HG03378 (cell line): Measurements from ENCODE around the gene HOGA1.
"Not testable (repeated sequence)": the region's sequence is repeated elsewhere in the genome, so short reads cannot be mapped to it uniquely, and the experiment has no call there.

Experiments
- ATAC-seq: cut with Tn5 transposase; IDR thresholded peaks from one replicate; pipeline ENCODE4 v1.9.1; 2021; ENCODE audit warnings: mild to moderate bottlenecking, moderate library complexity; ENCODE audit not compliant: unreplicated experiment

Gene HOGA1

DNA sequence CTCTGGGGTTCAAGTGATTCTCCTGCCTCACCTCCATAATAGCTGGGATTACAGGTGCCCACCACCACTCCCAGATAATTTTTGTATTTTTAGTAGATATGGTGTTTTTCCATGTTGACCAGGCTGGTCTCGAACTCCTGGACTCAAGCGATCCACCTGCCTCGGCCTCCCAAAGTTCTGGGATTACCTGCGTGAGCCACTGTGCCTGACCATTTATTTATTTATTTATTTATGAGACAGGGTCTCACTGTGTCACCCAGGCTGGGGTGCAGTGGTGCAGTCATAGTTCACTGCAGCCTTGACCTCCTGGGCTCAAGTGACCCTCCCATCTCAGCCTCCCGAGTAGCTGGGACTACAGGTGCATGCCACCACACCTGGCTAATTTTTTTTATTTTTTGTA is 29.9 kb upstream of the HOGA1 start:
- ATAC-seq: not testable (repeated sequence)

DNA sequence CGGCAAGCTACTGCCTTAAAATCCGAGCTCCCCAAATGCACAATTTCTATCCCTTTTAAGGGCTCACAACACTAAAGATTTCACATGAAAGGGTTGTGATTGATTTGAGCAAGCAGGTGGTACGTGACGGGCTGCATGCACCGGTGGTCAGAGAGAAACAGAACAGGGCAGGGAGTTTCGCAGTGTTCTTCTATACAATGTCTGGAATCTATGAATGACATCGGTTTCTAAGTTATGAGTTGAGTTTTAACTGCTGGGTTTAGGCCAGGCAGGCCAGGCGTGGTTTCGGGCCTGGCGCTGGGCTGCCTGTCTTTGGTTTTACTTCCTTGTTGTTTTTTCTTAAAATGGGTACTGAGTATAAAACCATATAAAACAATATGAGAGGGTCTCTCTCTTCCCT is 28.6 kb upstream of the HOGA1 start:
- not testable (repeated sequence) for ATAC-seq

DNA sequence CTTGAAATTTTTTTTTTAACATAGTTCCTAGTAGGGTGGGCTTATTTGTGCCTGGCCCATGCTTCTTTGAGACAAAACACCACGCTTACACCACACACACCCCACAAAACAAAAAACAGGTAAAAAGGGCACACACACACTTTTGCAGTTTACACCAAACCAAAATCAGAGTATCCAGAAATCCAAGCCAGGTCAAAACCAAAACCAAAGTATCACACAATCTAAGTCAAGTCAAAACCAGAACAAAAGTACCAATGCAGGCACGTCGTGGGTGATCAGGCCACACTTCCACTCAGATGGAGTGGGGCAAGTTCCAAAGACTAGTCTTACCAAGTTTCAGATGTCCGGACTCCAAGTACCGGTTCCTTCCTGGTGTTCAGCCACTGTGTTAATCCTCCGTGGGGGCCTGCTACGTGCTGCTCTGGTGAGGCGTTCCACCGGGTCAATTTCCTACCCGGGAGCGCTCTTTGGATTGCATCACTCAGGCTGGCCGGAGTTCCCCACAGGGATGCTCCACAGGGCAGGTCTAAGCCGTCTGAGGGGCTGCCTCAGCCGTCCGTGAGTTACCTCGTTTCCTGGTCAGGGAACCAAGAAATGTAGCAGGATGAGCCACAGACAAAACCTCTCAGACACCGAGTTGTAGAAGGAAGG is 23.3 kb upstream of the HOGA1 start:
- not testable (repeated sequence) for ATAC-seq

DNA sequence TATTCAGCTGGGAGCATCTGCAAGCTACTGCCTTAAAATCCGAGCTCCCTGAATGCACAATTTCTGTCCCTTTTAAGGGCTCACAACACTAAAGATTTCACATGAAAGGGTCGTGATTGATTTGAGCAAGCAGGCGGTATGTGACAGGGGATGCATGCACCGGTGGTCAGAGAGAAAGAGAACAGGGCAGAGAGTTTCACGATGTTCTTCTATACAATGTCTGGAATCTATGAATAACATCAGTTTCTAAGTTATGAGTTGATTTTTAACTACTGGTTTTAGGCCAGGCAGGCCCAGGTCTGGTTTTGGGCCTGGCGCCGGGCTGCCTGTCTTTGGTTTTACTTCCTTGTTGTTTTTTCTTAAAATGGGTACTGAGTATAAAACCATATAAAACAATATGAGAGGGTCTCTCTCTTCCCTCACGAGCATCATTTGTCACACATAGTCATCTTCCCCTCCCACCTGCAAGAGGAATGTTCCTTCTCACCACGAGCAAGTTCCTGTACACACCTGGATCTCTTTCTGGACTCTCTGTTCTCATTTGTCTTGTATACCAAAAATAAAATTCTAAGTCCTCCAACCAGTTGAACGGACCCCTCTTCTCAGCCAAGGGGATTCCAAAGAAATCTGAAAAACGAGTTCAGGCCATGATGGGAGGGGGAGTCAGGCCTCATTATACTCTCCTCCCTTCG is 22.7 kb upstream of the HOGA1 start:
- not testable (repeated sequence) for ATAC-seq

DNA sequence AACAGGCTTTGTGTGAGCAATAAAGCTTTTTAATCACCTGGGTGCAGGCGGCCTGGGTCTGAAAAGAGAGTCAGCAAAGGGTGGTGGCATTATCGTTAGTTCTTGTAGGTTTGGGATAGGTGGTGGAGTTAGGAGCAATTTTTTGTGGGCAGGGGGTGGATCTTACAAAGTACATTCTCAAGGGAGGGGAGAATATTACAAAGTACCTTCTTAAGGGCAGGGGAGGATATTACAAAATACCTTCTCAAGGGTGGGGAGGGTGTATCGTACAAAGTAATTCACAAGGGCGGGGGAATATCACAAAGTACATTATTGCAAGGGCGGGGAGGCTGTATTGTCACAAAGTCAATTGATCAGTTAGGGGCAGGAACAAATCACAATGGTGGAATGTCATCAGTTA is 21.9 kb upstream of the HOGA1 start:
- ATAC-seq: not testable (repeated sequence)

DNA sequence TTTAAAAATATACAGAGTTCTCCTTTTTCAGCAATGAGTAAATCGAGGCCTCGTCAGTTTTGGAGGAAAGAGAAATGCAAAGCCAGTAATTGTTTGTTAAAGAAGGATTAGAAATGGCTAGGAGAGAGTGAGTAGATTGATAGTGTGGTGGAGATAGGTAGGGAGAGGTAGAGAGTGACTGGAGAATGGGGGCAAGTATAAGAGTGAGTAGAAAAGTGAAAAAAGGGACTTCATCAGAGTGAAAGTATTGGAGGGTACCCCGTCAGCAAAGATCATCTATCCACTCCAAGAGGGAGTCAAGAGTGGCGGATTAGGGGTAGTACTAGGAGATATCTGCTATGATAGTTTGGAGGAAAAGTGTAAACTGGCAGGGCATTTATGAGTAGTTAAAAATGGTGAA is 20.9 kb upstream of the HOGA1 start:
- no peak for ATAC-seq

DNA sequence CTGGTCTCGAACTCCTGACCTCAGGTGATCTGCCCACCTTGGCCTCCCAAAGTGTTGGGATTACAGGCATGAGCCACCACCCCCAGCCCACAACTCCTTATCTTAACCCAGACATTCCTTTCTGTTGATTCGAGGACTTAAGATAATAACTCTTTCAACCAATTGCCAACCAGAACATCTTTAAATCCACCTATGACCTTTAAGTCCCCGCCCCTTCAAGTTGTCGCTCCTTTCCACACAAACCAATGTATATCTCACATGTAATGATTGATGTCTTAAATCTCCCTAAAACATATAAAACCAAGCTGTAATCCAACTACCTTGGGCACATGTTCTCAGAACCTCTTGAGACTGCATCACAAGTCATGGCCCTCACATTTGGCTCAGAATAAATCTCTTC is 19.4 kb upstream of the HOGA1 start:
- ATAC-seq: no peak

DNA sequence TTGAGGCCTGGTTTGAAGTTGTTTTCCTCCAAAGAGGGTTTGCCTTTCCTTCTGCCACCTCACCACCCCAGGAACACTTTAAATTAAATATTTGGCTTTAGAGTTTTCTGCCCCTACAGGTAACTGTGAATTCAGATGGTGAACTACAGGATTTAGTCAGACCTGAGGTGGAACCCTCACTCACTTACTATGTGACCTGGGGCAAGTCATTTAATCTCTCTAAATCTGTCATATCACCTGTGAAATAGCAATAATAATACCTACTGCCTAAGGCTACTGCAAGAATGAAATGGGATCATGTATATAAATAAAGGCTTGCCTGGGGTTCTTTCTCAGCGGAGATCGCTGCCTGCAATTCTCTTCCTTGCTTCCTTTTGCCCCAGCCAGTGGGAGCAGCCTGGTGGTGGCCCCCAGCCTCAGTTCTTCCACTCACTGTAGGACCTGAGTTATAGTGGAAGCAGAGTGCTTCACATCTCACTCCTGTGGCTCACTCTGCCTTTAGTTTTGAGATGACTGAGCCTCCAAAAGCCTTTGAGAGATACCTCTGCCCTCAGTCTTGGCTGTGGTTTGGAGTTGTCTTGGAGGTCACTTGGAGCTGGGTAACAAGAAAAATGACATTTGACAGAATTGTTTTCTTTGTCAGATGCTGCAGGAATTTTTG is 17.7 kb upstream of the HOGA1 start:
- no peak for ATAC-seq

DNA sequence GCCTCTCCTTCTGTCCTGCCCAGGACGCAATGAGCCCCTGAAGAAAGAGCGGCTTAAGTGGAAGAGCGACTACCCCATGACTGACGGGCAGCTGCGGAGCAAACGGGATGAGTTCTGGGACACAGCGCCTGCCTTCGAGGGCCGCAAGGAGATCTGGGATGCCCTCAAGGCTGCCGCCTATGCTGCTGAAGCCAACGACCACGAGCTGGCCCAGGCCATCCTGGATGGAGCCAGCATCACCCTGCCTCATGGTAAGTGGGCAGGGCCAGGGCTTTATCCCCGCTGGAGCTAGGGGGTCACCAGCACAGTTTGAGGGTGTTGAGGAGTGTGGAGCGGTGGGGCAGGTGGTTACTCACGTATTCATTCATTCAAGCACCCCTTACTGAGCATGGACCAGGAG is 16.3 kb upstream of the HOGA1 start:
- no peak for ATAC-seq

DNA sequence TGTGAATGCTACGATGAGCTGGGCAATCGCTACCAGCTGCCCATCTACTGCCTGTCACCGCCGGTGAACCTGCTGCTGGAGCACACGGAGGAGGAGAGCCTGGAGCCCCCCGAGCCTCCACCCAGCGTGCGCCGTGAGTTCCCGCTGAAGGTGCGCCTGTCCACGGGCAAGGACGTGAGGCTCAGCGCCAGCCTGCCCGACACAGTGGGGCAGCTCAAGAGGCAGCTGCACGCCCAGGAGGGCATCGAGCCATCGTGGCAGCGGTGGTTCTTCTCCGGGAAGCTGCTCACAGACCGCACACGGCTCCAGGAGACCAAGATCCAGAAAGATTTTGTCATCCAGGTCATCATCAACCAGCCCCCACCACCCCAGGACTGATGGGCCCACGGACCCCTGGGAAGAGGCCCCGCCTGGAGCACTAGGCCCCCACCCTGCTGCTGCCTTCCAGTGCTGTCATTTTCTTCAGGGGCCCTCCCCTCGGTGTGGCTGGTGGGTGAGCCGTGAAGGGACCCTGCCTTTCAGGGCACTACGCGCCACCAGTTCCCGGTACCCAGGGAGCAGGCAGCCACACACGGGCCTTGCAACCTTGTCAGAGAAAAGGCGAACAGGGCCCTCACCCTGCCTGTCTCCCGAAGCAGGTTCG is 13.9 kb upstream of the HOGA1 start:
- ATAC-seq: no peak

DNA sequence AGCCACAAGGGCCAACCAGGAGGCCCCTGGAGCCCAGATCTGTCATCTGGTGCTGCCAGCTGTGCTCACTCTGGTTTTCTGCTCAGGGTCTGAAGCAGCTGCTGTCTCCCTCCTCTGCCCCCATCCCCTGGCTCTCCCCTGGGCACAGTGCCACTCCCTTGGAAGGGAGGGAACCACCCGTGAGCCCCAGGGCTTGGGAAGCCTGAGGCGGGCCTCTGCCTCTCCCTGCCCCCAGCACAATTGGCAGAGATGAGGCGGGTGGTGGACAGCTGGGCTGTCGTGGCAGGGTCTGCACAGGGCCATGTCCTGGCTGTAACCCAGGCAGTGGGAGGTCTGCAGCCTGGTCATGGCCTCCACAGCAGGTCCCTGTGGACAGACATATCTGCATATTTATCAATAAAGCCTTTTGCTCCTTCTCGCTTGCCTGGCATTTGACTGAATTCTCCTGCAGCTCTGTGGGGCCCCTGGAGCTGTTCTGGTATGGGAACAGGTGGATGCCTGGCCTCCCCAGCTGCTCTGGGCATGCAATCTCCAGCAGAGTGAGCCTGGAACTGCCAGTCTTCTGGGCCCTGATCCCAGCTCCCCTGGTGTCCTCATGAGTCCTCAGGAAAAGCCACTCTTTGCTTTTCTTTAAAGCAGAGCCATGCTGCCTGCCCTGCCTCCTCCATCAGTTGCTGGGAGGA is 13.3 kb upstream of the HOGA1 start:
- ATAC-seq: no peak

DNA sequence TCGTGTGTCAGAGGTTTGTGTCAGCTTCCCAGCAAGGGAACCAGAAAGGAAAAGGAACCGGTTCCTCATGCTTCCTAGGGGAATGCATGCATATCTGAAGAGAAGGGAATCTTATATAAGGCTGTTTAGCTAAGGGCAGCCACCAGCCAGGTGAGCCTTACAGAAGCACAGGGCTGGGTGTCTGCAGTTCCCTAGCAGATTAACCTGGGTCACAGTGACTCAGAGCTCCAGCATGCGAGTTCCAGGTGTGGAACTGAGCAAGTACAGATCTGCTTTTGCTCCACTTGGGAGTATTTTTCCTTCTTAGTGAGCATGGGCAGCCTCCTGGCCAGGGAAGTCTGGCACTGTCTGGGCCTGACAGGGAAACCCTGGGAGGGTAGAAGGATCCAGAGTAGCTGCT is 12.6 kb upstream of the HOGA1 start:
- ATAC-seq: no peak

DNA sequence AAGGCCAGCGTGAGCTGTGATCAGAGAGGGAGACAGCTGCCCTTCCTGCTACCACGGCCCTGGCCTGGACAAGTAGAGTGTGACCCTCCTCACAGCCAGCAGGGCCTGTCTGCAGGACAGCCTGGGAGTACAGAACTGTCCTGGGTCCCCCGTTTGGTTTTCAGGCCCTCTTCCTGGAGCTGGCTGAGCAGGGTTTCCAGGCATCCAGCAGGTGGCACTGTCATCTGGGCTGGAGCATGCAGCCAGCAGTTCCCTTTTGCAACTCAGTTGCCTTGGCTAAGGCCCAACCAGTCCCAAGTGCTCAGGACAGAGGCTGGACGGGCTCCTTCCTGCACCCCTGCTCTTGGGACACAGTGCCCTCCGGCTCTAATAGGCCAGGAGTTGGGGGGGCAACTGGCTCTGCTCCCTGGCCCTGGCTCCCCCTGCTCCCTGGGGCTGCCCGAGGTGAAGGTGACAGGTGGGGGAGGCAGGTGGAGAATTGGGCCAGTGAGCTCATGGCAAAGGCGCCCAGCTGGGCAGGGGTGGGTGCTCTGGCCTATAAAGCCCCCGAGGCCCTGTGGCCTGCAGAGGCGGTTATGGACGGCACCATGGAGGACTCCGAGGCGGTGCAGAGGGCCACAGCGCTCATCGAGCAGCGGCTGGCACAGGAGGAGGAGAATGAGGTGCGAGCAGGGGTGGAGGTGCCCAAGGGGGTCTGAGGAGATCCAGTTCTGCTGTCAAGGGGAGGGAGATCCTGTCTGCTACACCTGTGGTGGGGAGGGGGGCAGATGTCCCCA is 11.8 kb upstream of the HOGA1 start, which contains the start of gene ANKRD2:
TSS of gene ANKRD2 (plus strand) at position 566 of the 776 bp plus-strand sequence. CDS start at position 576, 10 bp downstream.
- no peak for ATAC-seq

DNA sequence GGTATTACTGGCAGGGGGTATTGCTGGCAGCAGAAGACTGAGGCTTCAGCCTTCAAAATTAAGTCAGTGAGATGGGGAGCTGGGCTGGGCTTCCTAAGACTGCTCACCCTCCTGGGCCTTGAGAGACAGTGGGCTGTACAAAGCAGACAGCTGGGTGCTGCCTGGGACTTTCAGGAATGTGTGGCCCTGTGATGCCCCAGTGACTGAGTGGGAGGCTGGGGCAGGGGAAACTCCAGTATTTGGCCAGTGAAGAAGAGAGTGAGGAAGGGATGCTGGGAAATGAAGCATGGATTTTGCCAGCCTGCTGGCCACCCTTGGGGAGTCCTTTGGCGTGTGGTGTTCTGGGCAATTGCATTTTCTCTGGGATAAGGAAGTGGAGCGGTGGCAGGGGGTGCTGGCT is 11.2 kb upstream of the HOGA1 start:
- no peak for ATAC-seq

DNA sequence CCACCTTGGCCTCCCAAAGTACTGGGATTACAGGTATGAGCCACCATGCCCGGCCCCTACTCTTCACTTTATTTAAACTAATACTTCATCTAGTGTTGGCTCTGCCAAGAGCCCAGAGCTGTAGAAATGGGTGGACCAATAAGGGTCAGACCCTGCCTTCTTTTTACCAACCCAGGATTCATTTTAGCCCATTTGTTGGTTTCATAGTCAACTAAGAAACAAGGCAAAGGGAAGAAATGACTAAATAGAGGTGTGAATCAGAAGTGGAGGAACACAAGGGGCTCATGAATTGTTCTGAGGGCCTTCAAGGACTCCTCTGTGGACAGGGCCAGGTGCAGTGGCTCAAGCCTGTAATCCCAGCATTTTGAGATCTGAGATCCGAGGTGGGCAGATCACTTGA is 10.5 kb upstream of the HOGA1 start:
- ATAC-seq: no peak

DNA sequence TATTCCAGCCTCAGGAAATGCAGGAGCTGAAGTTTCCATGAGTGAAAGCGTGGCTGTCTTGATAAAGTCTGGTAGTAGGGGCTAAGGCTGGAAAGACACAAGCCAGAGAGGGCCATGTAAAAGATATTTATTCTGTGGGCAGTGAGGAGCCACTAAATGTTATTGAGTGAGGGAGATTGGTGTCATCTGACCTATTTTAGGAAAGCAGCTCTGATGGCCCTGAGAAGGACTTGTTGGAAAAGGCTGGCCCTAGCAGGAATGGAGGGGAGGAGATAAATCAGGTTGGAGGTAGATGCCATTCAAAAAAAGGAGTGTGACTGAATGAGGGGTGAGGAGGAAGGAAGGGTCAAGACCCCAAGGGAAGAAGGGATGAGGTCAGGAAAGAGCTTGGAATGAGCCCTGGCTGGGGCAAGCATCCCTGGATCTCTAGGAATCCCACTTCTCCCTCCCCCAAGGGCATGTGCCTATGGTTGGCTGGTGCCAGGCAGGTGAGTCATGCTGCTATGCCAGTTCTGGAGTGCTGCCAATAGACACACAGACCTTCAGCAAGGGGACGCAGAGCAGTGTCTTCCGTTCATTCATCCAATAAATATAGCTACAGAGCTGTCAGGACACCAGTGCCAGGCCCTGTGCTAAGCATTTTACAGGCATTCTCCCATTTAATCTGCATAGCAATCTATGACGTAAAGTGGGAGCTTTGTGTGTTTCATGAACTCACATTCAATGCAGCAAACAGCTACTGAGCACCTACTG is 9.6 kb upstream of the HOGA1 start:
- ATAC-seq: no peak

DNA sequence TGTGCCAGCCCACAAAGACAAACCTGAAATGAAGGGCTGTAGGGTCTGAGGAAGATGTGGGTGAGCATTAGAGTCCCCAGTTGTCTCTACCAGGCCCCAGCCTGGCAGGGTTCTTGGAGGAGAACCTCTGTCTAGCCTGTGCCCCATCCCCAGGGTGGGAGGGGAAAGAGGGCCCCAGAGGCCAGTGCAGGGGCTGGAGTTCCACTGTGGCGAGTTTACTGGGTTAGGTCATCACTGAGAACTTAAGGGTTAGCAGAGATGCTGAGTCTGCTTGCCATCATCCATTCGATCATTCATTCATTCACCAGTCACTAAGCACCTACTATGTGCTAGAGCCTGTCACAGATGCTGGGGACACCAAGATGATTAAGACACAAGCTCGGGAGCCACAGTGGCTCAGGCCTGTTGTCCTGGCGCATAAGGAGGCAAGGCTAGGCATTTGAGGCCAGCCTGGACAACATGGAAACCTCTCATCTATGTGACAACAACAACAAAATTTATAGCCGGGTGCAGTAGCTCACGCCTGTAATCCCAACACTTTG is 9.0 kb upstream of the HOGA1 start:
- ATAC-seq: no peak

DNA sequence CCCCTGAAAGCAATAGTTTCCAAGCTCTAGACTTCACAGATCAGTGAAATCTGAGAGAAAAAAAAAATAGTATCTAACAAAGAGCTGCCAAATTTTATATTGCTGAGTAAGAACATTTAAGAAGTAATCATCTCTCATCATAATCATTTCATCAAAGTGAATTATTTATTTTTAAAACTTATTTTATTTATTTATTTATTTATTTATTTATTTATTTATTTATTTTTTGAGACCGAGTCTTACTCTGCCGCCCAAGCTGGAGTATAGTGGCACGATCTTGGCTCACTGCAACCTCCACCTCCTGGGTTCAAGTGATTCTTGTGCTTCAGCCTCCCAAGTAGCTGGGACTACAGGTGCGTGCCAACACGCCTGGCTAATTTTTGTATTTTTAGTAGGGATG is 7.7 kb upstream of the HOGA1 start:
- not testable (repeated sequence) for ATAC-seq

DNA sequence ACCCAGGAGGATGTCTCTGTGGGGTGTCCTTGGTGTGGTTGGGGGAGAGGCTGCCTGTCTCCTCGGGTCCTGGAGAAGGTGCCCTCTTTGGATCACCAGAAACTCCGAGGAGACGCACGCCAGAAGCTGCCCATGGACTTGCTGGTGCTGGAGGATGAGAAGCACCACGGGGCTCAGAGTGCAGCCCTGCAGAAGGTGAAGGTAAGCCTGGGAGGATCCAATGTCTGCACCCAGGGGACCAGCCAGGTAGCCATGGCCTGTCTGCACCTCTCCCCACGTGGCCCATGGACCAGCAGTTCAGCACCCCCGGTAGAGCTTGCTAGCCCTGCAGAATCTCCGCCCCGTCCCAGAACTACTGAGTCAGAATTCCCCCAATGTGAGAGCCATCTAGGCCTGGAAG is 6.5 kb upstream of the HOGA1 start:
- no peak for ATAC-seq
